ENCODE data around the gene IGFN1.

IGFN1 gene

DNA sequence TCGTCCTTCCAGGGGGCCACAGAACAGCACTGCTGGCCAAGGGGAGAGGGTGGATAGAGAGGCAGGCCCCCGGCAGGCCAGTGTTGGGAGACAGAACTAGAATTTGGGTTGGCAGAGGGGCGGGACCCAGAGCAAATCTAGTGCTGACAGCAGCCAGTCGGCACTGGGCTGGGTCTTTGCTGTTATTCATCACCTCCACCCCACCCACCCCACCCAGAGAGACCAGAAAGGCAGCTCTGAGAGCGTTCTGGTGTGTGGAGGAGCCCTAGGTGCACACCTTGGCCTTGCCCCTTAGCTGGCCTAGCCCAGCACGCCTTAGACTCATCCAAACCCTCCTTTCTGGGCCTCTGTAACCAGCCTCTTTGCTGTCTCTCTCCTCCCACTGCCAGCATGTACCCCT is 86.3 kb downstream of the IGFN1 start:
- H3K9me3 ChIP-seq (ENCODE audit: control insufficient read depth, insufficient read depth, low read length) = no peaks in the 10 kb centered on the region
- H4K20me1 ChIP-seq (ENCODE audit: control insufficient read depth, insufficient read depth, low read depth, low read length) = no peaks in the 10 kb centered on the region
- no peaks in the 10 kb centered on the region for H3K9me2 ChIP-seq (replicated peaks; ENCODE audit: control insufficient read depth, low read length)
- no peak for TF ChIP-seq EZH2phosphoT487 (IDR thresholded peaks at IDR 0.05; ENCODE audit: borderline replicate concordance, low read length)
- no peaks in the 10 kb centered on the region for H3K4me1 ChIP-seq (ENCODE audit: control insufficient read depth, low read length)
- no peaks in the 10 kb centered on the region for H3K79me2 ChIP-seq (ENCODE audit: control insufficient read depth, low read length)
- no peak overlapping the region for H3K27ac ChIP-seq (ENCODE audit: low read depth, low read length)
- H3K4me3 ChIP-seq (ENCODE audit: low read length) = no peak overlapping the region
- no peak overlapping the region for H3K4me2 ChIP-seq (ENCODE audit: low read length)
- no peaks in the 10 kb centered on the region for H3K36me3 ChIP-seq (ENCODE audit: control insufficient read depth, low read length)
- no peaks in the 10 kb centered on the region for H3F3A ChIP-seq (ENCODE audit: control insufficient read depth, insufficient read depth)
- peaks cover 3% of the 10 kb centered on the region; the same call in 1 of the 2 replicates for H3K27me3 ChIP-seq (ENCODE audit: control insufficient read depth, low read length)

DNA sequence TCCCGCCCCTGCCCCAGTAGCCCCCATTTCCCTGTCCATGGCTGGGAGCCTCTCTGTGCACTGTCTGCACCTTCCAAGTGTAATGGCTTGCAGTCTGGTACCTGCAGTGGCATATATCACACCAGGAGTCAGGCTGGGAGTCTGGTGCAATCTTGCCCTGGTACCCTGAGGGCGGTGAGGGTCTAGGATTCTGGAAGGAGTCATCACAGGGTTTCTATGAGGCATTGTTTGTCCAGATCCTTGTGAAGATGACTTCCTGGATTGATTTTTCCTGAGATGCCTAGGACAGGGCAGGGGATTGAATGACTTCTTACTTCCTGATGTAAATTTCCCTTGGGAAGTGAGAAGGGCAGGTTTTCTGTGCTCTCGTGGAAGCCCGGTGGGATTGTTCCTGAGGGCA is 86.8 kb downstream of the IGFN1 start:
- no peaks in the 10 kb centered on the region for H3K9me2 ChIP-seq (replicated peaks; ENCODE audit: control insufficient read depth, low read length)
- H3K4me2 ChIP-seq (ENCODE audit: low read length) = no peak overlapping the region
- no peak overlapping the region for H3K27ac ChIP-seq (ENCODE audit: low read depth, low read length)
- no peaks in the 10 kb centered on the region for H3K79me2 ChIP-seq (ENCODE audit: control insufficient read depth, low read length)
- peaks cover 3% of the 10 kb centered on the region; the same call in 1 of the 2 replicates for H3K27me3 ChIP-seq (ENCODE audit: control insufficient read depth, low read length)
- H3K4me1 ChIP-seq (ENCODE audit: control insufficient read depth, low read length) = no peaks in the 10 kb centered on the region
- H3K4me3 ChIP-seq (ENCODE audit: low read length) = no peak overlapping the region
- H3F3A ChIP-seq (ENCODE audit: control insufficient read depth, insufficient read depth) = no peaks in the 10 kb centered on the region
- no peaks in the 10 kb centered on the region for H3K36me3 ChIP-seq (ENCODE audit: control insufficient read depth, low read length)
- H4K20me1 ChIP-seq (ENCODE audit: control insufficient read depth, insufficient read depth, low read depth, low read length) = no peaks in the 10 kb centered on the region
- TF ChIP-seq, protein P1, sequence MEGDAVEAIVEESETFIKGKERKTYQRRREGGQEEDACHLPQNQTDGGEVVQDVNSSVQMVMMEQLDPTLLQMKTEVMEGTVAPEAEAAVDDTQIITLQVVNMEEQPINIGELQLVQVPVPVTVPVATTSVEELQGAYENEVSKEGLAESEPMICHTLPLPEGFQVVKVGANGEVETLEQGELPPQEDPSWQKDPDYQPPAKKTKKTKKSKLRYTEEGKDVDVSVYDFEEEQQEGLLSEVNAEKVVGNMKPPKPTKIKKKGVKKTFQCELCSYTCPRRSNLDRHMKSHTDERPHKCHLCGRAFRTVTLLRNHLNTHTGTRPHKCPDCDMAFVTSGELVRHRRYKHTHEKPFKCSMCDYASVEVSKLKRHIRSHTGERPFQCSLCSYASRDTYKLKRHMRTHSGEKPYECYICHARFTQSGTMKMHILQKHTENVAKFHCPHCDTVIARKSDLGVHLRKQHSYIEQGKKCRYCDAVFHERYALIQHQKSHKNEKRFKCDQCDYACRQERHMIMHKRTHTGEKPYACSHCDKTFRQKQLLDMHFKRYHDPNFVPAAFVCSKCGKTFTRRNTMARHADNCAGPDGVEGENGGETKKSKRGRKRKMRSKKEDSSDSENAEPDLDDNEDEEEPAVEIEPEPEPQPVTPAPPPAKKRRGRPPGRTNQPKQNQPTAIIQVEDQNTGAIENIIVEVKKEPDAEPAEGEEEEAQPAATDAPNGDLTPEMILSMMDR (IDR thresholded peaks at IDR 0.05; ENCODE audit: low read depth, low read length, poor library complexity, severe bottlenecking) = no peak
- TF ChIP-seq EZH2phosphoT487 (IDR thresholded peaks at IDR 0.05; ENCODE audit: borderline replicate concordance, low read length) = no peak
- no peaks in the 10 kb centered on the region for H3K9me3 ChIP-seq (ENCODE audit: control insufficient read depth, insufficient read depth, low read length)
